Temporal lobe (tissue), 1 donor: ENCODE data around the gene TSPAN3. TPM values are rescaled to one million over a fixed set of nuclear protein-coding genes. Genes with fewer than 3 reads are reported as not detected.

ENCODE experiments used
- total RNA-seq: library from RNA; depleted of rRNA; stranded (reverse); fragments of >200 nt; gene quantifications from one replicate; pipeline ENCODE4 v1.2.3, GENCODE V29; 2014

Gene TSPAN3
- total RNA-seq, 1 donor from 2014 or later = 174 TPM

Other genes with a start within 250 kb of the TSPAN3 start
- 77.7 TPM for gene SCAPER, start 165.8 kb downstream of the TSPAN3 start, total RNA-seq
- gene RCN2, start 139.4 kb downstream of the TSPAN3 start, total RNA-seq = 69.6 TPM
- not detected for gene PSTPIP1, start 76.0 kb downstream of the TSPAN3 start, total RNA-seq